ENCODE measurements around the gene TBCEL.
"Not testable (repeated sequence)": the region's sequence is repeated elsewhere in the genome, so short reads cannot be mapped to it uniquely, and the experiment has no call there.

TBCEL gene

GRCh38 chr11:121021718-121022117 lies 2.2 kb upstream of the TBCEL start:
- H3K4me3 ChIP-seq (ENCODE audit: low read depth, low read length); DNase-seq (ENCODE audit: low read depth): not testable (repeated sequence)

GRCh38 chr11:121024989-121025388 lies 1.1 kb downstream of the TBCEL start:
- peak overlapping the region; percentile 89 for H3K4me3 ChIP-seq (ENCODE audit: low read depth, low read length)

GRCh38 chr11:121029153-121029552 lies 5.3 kb downstream of the TBCEL start:
- no peak for DNase-seq (ENCODE audit: low read depth)
- no peak overlapping the region for H3K4me3 ChIP-seq (ENCODE audit: low read depth, low read length)

More at GRCh38 chr11:121024989-121025388, 1.1 kb downstream of the TBCEL start:
- DNase-seq (ENCODE audit: low read depth), result no peak

GRCh38 chr11:121029813-121030445 lies 6.0 kb downstream of the TBCEL start:
- DNase-seq (ENCODE audit: low read depth), result no peak
- H3K4me3 ChIP-seq (ENCODE audit: low read depth, low read length), result no peak overlapping the region

GRCh38 chr11:121031167-121031566 lies 7.3 kb downstream of the TBCEL start:
- no peak for DNase-seq (ENCODE audit: low read depth)

GRCh38 chr11:121031648-121032047 lies 7.7 kb downstream of the TBCEL start:
- not testable (repeated sequence) for H3K4me3 ChIP-seq (ENCODE audit: low read depth, low read length); DNase-seq (ENCODE audit: low read depth)

More at GRCh38 chr11:121031167-121031566, 7.3 kb downstream of the TBCEL start:
- H3K4me3 ChIP-seq (ENCODE audit: low read depth, low read length), result no peak overlapping the region

GRCh38 chr11:121032546-121032945 lies 8.6 kb downstream of the TBCEL start:
- H3K4me3 ChIP-seq (ENCODE audit: low read depth, low read length), result no peak overlapping the region
- no peak for DNase-seq (ENCODE audit: low read depth)

- H3K4me3 ChIP-seq (ENCODE audit: low read depth, low read length), result no peak overlapping the region
- DNase-seq (ENCODE audit: low read depth), result no peak
Measured at GRCh38 chr11:121033635-121034034, 9.7 kb downstream of the TBCEL start.

GRCh38 chr11:121035169-121035755 lies 11.4 kb downstream of the TBCEL start:
- no peak for DNase-seq (ENCODE audit: low read depth)

GRCh38 chr11:121035780-121036179 lies 11.9 kb downstream of the TBCEL start:
- no peak for DNase-seq (ENCODE audit: low read depth)
- no peak overlapping the region for H3K4me3 ChIP-seq (ENCODE audit: low read depth, low read length)

More at GRCh38 chr11:121035169-121035755, 11.4 kb downstream of the TBCEL start:
- H3K4me3 ChIP-seq (ENCODE audit: low read depth, low read length), result no peak overlapping the region

- no peak for DNase-seq (ENCODE audit: low read depth)
- no peak overlapping the region for H3K4me3 ChIP-seq (ENCODE audit: low read depth, low read length)
Measured at GRCh38 chr11:121037016-121037415, 13.1 kb downstream of the TBCEL start.

- DNase-seq (ENCODE audit: low read depth), result no peak
- no peak overlapping the region for H3K4me3 ChIP-seq (ENCODE audit: low read depth, low read length)
Measured at GRCh38 chr11:121038648-121039409, 14.9 kb downstream of the TBCEL start.

- DNase-seq (ENCODE audit: low read depth), result no peak
- no peak overlapping the region for H3K4me3 ChIP-seq (ENCODE audit: low read depth, low read length)
Measured at GRCh38 chr11:121039971-121040613, 16.2 kb downstream of the TBCEL start.

- no peak for DNase-seq (ENCODE audit: low read depth)
- no peak overlapping the region for H3K4me3 ChIP-seq (ENCODE audit: low read depth, low read length)
Measured at GRCh38 chr11:121040614-121041002, 16.7 kb downstream of the TBCEL start.

- DNase-seq (ENCODE audit: low read depth), result no peak
- H3K4me3 ChIP-seq (ENCODE audit: low read depth, low read length), result no peak overlapping the region
Measured at GRCh38 chr11:121041072-121041471, 17.2 kb downstream of the TBCEL start.

GRCh38 chr11:121042296-121042695 lies 18.4 kb downstream of the TBCEL start:
- DNase-seq (ENCODE audit: low read depth), result no peak
- H3K4me3 ChIP-seq (ENCODE audit: low read depth, low read length), result no peak overlapping the region

GRCh38 chr11:121047926-121048325 lies 24.0 kb downstream of the TBCEL start:
- no peak overlapping the region for H3K4me3 ChIP-seq (ENCODE audit: low read depth, low read length)
- DNase-seq (ENCODE audit: low read depth), result no peak

GRCh38 chr11:121048464-121049233 lies 24.7 kb downstream of the TBCEL start:
- H3K4me3 ChIP-seq (ENCODE audit: low read depth, low read length), result no peak overlapping the region
- DNase-seq (ENCODE audit: low read depth), result no peak

GRCh38 chr11:121053244-121053643 lies 29.3 kb downstream of the TBCEL start:
- DNase-seq (ENCODE audit: low read depth), result no peak
- no peak overlapping the region for H3K4me3 ChIP-seq (ENCODE audit: low read depth, low read length)

Measured in skeletal muscle cell (primary cell).